ENCODE data around the gene EVC2. TPM values are rescaled to one million over a fixed set of nuclear protein-coding genes. Genes with fewer than 3 reads are reported as not detected.

The EVC2 gene
- polyA plus RNA-seq, 1 donor (not counting 4 experiments of a cell fraction or from before 2014, with no cell fraction given): 1.7 TPM

GRCh38 chr4:5734853-5735252 is 26.5 kb upstream of the EVC2 start:
- Histone ChIP-seq H3K36me3 (ENCODE audit: control insufficient read depth in 2 of 2, extremely low read depth in 1 of 2, insufficient read depth in 2 of 2, low read length in 2 of 2) (peaks cover 41 to 47% of the 10 kb centered on the region in 2 experiments), H2AFZ (ENCODE audit: control insufficient read depth, low read length) (no peak overlapping the region), H3K9me3 (ENCODE audit: control insufficient read depth, low read depth, low read length) (no peaks in the 10 kb centered on the region), H4K20me1 (ENCODE audit: control insufficient read depth, extremely low read depth, insufficient read depth, low read length) (peaks cover 4% of the 10 kb centered on the region), H3K79me2 (ENCODE audit: control insufficient read depth, insufficient read depth, low read length) (peaks cover 2% of the 10 kb centered on the region), H3K4me2 (ENCODE audit: control insufficient read depth, extremely low read depth, insufficient read depth, low read depth, low read length) (no peak overlapping the region), H3K4me1 (ENCODE audit: control insufficient read depth, extremely low read depth, insufficient read depth, low read length) (no peaks in the 10 kb centered on the region), H3K9ac (ENCODE audit: control insufficient read depth, extremely low read depth, insufficient read depth, low read length) (no peak overlapping the region), H3K9me1 (ENCODE audit: control insufficient read depth, extremely low read depth, insufficient read depth, low read length) (no peaks in the 10 kb centered on the region), H3K27me3 (ENCODE audit: control insufficient read depth, extremely low read depth, insufficient read depth, low read length) (no peaks in the 10 kb centered on the region), H3K4me3 (ENCODE audit: control insufficient read depth in 2 of 3, extremely low read depth in 1 of 3, insufficient read depth in 2 of 3, low read depth in 1 of 3, low read length in 3 of 3) (no peak overlapping the region), H3K27ac (ENCODE audit: control insufficient read depth, insufficient read depth, low read length) (no peak overlapping the region)
- DNase-seq (ENCODE audit: low read depth, low spot score) (no peak), FAIRE-seq (no peak)
- no peak for TF ChIP-seq CTCF (optimal IDR thresholded peaks at IDR 0.05 in 1 of 3, IDR thresholded peaks at IDR 0.05 in 1 of 3, conservative IDR thresholded peaks at IDR 0.05 in 1 of 3; ENCODE audit: extremely low read depth in 1 of 3, insufficient read depth in 2 of 3, low read length in 3 of 3)
- no peak for TF ChIP-seq EZH2 (IDR thresholded peaks at IDR 0.05; ENCODE audit: low read length)
- dilution Hi-C loops (cut with MboI; ENCODE audit: extremely low pct_ligation_motif_present, low sequenced_read_pairs): no loop called here

GRCh38 chr4:5732158-5732557 is 23.8 kb upstream of the EVC2 start:
- Histone ChIP-seq H3K4me2 (ENCODE audit: control insufficient read depth, extremely low read depth, insufficient read depth, low read depth, low read length) (no peak overlapping the region), H2AFZ (ENCODE audit: control insufficient read depth, low read length) (no peak overlapping the region), H3K4me3 (ENCODE audit: control insufficient read depth in 2 of 3, extremely low read depth in 1 of 3, insufficient read depth in 2 of 3, low read depth in 1 of 3, low read length in 3 of 3) (no peak overlapping the region), H3K4me1 (ENCODE audit: control insufficient read depth, extremely low read depth, insufficient read depth, low read length) (no peaks in the 10 kb centered on the region), H3K27ac (ENCODE audit: control insufficient read depth, insufficient read depth, low read length) (no peak overlapping the region), H3K9ac (ENCODE audit: control insufficient read depth, extremely low read depth, insufficient read depth, low read length) (no peak overlapping the region), H3K79me2 (ENCODE audit: control insufficient read depth, insufficient read depth, low read length) (peaks cover 15% of the 10 kb centered on the region), H4K20me1 (ENCODE audit: control insufficient read depth, extremely low read depth, insufficient read depth, low read length) (peaks cover 6% of the 10 kb centered on the region), H3K9me3 (ENCODE audit: control insufficient read depth, low read depth, low read length) (no peaks in the 10 kb centered on the region), H3K27me3 (ENCODE audit: control insufficient read depth, extremely low read depth, insufficient read depth, low read length) (no peaks in the 10 kb centered on the region), H3K9me1 (ENCODE audit: control insufficient read depth, extremely low read depth, insufficient read depth, low read length) (no peaks in the 10 kb centered on the region), H3K36me3 (ENCODE audit: control insufficient read depth in 2 of 2, extremely low read depth in 1 of 2, insufficient read depth in 2 of 2, low read length in 2 of 2) (peaks cover 47 to 54% of the 10 kb centered on the region in 2 experiments)
- dilution Hi-C loops (cut with MboI; ENCODE audit: extremely low pct_ligation_motif_present, low sequenced_read_pairs): no loop called here
- DNase-seq (ENCODE audit: low read depth, low spot score) (no peak), FAIRE-seq (no peak)
- TF ChIP-seq CTCF (optimal IDR thresholded peaks at IDR 0.05 in 1 of 3, IDR thresholded peaks at IDR 0.05 in 1 of 3, conservative IDR thresholded peaks at IDR 0.05 in 1 of 3; ENCODE audit: extremely low read depth in 1 of 3, insufficient read depth in 2 of 3, low read length in 3 of 3) (no peak), EZH2 (IDR thresholded peaks at IDR 0.05; ENCODE audit: low read length) (no peak)
